ENCODE measurements around the gene KRI1. TPM values are rescaled to one million over a fixed set of nuclear protein-coding genes. Genes with fewer than 3 reads are reported as not detected.

KRI1 gene
- polyA plus RNA-seq, 1 of the 3 experiments (the other 2 are of a cell fraction): 26.7 TPM

GRCh38 chr19:10546817-10547216 lies 19.0 kb downstream of the KRI1 start:
- Histone ChIP-seq H3K27me3 (ENCODE audit: insufficient read depth) (no peaks in the 10 kb centered on the region), H4K20me1 (ENCODE audit: insufficient read depth) (no peaks in the 10 kb centered on the region), H3K4me1 (ENCODE audit: control insufficient read depth in 1 of 2, insufficient read depth in 2 of 2, low read depth in 1 of 2, low read length in 1 of 2) (peaks cover 0 to 7% of the 10 kb centered on the region in 2 experiments; a peak in 1 of 4 replicates), H3K79me2 (ENCODE audit: insufficient read depth) (peaks cover 27% of the 10 kb centered on the region), H3K9me2 (no peaks in the 10 kb centered on the region), H3K4me3 (ENCODE audit: low read depth in 2 of 2, low read length in 1 of 2) (no peak overlapping the region), H3K9me3 (no peaks in the 10 kb centered on the region), H2AFZ (ENCODE audit: low read depth) (no peak overlapping the region), H3K9ac (no peak overlapping the region), H3K4me2 (no peak overlapping the region), H3F3A (replicated peaks; ENCODE audit: insufficient read depth) (peaks cover 13% of the 10 kb centered on the region), H3K27ac (ENCODE audit: low read depth in 2 of 2, low read length in 1 of 2) (no peak overlapping the region), H3K36me3 (replicated peaks in 1 of 2; ENCODE audit: control insufficient read depth in 1 of 2, insufficient read depth in 2 of 2, low read length in 1 of 2) (peaks cover 5 to 9% of the 10 kb centered on the region in 2 experiments)
- DNase-seq: no peak
- WGBS (ENCODE audit: low lambda C conversion rate): 100% methylated on average over 2 of the region's 17 CpGs
- POLR2A ChIA-PET: interaction anchor here (0.6 kb wide), 1 partner anchor 69 kb away, joined by 3 read pairs; no protein-coding TSS in a partner anchor
- CTCF ChIA-PET: interaction anchor here (1.1 to 1.4 kb wide), 3 partner anchors 8 to 36 kb away, joined by 3 read pairs; no protein-coding TSS in a partner anchor
- TF ChIP-seq MEF2A (IDR thresholded peaks at IDR 0.05; ENCODE audit: borderline replicate concordance, low read depth): no peak
- TF ChIP-seq, protein P1, sequence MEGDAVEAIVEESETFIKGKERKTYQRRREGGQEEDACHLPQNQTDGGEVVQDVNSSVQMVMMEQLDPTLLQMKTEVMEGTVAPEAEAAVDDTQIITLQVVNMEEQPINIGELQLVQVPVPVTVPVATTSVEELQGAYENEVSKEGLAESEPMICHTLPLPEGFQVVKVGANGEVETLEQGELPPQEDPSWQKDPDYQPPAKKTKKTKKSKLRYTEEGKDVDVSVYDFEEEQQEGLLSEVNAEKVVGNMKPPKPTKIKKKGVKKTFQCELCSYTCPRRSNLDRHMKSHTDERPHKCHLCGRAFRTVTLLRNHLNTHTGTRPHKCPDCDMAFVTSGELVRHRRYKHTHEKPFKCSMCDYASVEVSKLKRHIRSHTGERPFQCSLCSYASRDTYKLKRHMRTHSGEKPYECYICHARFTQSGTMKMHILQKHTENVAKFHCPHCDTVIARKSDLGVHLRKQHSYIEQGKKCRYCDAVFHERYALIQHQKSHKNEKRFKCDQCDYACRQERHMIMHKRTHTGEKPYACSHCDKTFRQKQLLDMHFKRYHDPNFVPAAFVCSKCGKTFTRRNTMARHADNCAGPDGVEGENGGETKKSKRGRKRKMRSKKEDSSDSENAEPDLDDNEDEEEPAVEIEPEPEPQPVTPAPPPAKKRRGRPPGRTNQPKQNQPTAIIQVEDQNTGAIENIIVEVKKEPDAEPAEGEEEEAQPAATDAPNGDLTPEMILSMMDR (IDR thresholded peaks at IDR 0.05): no peak
- no peak for TF ChIP-seq MXI1 (IDR thresholded peaks at IDR 0.05; ENCODE audit: low read depth, low read length)
- TF ChIP-seq, protein P2, sequence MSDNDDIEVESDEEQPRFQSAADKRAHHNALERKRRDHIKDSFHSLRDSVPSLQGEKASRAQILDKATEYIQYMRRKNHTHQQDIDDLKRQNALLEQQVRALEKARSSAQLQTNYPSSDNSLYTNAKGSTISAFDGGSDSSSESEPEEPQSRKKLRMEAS (IDR thresholded peaks at IDR 0.05; ENCODE audit: low read depth): no peak
- no peak for TF ChIP-seq EZH2phosphoT487 (IDR thresholded peaks at IDR 0.05; ENCODE audit: borderline replicate concordance, low read depth)
- no peak for TF ChIP-seq TEAD4 (IDR thresholded peaks at IDR 0.05; ENCODE audit: borderline replicate concordance, insufficient read depth)
- TF ChIP-seq, protein P3, sequence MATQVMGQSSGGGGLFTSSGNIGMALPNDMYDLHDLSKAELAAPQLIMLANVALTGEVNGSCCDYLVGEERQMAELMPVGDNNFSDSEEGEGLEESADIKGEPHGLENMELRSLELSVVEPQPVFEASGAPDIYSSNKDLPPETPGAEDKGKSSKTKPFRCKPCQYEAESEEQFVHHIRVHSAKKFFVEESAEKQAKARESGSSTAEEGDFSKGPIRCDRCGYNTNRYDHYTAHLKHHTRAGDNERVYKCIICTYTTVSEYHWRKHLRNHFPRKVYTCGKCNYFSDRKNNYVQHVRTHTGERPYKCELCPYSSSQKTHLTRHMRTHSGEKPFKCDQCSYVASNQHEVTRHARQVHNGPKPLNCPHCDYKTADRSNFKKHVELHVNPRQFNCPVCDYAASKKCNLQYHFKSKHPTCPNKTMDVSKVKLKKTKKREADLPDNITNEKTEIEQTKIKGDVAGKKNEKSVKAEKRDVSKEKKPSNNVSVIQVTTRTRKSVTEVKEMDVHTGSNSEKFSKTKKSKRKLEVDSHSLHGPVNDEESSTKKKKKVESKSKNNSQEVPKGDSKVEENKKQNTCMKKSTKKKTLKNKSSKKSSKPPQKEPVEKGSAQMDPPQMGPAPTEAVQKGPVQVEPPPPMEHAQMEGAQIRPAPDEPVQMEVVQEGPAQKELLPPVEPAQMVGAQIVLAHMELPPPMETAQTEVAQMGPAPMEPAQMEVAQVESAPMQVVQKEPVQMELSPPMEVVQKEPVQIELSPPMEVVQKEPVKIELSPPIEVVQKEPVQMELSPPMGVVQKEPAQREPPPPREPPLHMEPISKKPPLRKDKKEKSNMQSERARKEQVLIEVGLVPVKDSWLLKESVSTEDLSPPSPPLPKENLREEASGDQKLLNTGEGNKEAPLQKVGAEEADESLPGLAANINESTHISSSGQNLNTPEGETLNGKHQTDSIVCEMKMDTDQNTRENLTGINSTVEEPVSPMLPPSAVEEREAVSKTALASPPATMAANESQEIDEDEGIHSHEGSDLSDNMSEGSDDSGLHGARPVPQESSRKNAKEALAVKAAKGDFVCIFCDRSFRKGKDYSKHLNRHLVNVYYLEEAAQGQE (IDR thresholded peaks at IDR 0.05; ENCODE audit: low read depth, low read length): no peak
- TF ChIP-seq RXRA (IDR thresholded peaks at IDR 0.05; ENCODE audit: borderline replicate concordance, low read depth): no peak
- TF ChIP-seq, protein P4, sequence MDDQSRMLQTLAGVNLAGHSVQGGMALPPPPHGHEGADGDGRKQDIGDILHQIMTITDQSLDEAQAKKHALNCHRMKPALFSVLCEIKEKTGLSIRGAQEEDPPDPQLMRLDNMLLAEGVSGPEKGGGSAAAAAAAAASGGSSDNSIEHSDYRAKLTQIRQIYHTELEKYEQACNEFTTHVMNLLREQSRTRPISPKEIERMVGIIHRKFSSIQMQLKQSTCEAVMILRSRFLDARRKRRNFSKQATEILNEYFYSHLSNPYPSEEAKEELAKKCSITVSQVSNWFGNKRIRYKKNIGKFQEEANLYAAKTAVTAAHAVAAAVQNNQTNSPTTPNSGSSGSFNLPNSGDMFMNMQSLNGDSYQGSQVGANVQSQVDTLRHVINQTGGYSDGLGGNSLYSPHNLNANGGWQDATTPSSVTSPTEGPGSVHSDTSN (IDR thresholded peaks at IDR 0.05): no peak
- TF ChIP-seq, protein P5, sequence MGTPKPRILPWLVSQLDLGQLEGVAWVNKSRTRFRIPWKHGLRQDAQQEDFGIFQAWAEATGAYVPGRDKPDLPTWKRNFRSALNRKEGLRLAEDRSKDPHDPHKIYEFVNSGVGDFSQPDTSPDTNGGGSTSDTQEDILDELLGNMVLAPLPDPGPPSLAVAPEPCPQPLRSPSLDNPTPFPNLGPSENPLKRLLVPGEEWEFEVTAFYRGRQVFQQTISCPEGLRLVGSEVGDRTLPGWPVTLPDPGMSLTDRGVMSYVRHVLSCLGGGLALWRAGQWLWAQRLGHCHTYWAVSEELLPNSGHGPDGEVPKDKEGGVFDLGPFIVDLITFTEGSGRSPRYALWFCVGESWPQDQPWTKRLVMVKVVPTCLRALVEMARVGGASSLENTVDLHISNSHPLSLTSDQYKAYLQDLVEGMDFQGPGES (IDR thresholded peaks at IDR 0.05; ENCODE audit: low read depth, low read length): no peak

All from SK-N-SH (cell line).